Measurements from ENCODE around the gene RAB25.

DNA sequence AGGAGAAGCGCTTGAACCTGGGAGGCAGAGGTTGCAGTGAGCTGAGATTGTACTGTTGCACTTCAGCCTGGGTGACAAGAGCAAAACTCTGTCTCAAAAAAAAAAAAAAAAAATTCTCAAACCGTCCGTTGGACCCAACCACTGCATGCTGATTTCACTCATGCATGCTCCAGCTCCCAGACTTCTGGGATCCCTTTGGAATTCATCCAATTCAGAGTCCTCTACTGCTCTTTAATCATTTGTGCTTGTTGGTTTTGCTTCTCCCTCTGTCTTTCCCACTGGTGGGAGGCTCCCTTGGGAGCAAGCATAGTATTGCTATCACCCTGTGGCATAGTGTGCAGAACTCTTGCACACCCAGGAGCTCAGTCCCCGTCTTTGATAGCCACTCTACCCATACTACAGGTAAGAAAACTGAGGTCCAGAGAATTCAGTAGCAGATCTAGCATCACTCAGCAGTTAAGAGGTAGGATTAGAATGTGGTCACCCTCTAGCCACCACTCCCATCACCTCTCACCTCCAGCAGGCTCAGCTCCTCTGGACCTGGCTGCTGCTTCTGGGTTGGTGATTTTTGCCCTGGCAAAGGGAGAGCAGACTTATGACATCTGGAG, 50.5 kb downstream of the RAB25 start:
- TF ChIP-seq, protein P1, sequence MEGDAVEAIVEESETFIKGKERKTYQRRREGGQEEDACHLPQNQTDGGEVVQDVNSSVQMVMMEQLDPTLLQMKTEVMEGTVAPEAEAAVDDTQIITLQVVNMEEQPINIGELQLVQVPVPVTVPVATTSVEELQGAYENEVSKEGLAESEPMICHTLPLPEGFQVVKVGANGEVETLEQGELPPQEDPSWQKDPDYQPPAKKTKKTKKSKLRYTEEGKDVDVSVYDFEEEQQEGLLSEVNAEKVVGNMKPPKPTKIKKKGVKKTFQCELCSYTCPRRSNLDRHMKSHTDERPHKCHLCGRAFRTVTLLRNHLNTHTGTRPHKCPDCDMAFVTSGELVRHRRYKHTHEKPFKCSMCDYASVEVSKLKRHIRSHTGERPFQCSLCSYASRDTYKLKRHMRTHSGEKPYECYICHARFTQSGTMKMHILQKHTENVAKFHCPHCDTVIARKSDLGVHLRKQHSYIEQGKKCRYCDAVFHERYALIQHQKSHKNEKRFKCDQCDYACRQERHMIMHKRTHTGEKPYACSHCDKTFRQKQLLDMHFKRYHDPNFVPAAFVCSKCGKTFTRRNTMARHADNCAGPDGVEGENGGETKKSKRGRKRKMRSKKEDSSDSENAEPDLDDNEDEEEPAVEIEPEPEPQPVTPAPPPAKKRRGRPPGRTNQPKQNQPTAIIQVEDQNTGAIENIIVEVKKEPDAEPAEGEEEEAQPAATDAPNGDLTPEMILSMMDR (IDR thresholded peaks at IDR 0.05) = no peak
- TF ChIP-seq ZFX (IDR thresholded peaks at IDR 0.05; ENCODE audit: borderline replicate concordance) = no peak

Measured in 22Rv1 (cell line).